ENCODE data around the gene MASP2.
"Not testable (repeated sequence)": the region's sequence is repeated elsewhere in the genome, so short reads cannot be mapped to it uniquely, and the experiment has no call there.

The MASP2 gene

DNA sequence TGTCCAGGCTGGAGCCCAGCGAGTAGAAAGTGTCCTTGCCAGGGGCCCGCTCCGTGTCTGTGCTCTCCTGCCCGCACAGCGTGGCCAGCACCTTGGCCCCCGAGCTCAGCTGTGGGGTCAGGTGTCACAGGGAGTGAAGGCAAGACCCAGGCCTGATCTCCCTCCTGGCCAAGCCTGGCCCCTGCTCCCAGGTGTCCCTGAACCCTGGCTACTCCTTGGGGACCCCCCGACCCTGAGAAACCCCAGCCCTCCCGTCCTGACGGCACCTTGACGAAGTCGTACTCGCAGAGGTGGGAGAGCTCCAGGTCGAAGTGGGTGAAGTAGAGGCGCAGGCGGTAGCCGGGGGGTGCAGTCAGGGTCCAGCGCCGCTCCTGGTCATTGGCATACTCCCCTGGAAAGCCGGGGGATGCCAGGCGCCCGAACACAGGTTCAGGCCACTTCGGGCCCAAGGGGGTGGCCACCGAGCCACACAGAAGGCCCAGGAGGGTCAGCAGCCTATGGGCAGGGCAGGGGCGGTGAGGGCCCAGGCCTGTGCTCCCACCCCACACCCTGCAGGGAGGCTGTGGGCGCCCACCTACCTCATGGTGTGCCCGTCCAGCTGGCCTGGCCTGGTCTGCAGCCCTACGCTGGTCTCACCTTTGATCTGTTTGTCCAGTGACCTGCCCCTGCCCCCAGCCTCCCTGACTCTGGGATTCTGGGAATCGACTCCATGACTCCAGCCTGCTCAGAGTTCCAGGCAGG lies at the start of gene MASP2:
Gene MASP2, minus strand, starts transcription at position 615 of the 741 bp plus-strand sequence. Its CDS starts 32 bp downstream, at position 583.
- no peak for DNase-seq (ENCODE audit: low read depth)

GRCh38 chr1:11083784-11084183 lies 36.7 kb upstream of the MASP2 start:
- DNase-seq (ENCODE audit: low read depth): not testable (repeated sequence)

- no peak for DNase-seq (ENCODE audit: low read depth)
These were observed 33.9 kb upstream of the MASP2 start for GRCh38 chr1:11080931-11081330.

GRCh38 chr1:11078631-11079030 lies 31.6 kb upstream of the MASP2 start:
- peak; percentile 95 for DNase-seq (ENCODE audit: low read depth)

- DNase-seq (ENCODE audit: low read depth): not testable (repeated sequence)
These were observed 26.4 kb upstream of the MASP2 start for GRCh38 chr1:11073398-11073797.

DNA sequence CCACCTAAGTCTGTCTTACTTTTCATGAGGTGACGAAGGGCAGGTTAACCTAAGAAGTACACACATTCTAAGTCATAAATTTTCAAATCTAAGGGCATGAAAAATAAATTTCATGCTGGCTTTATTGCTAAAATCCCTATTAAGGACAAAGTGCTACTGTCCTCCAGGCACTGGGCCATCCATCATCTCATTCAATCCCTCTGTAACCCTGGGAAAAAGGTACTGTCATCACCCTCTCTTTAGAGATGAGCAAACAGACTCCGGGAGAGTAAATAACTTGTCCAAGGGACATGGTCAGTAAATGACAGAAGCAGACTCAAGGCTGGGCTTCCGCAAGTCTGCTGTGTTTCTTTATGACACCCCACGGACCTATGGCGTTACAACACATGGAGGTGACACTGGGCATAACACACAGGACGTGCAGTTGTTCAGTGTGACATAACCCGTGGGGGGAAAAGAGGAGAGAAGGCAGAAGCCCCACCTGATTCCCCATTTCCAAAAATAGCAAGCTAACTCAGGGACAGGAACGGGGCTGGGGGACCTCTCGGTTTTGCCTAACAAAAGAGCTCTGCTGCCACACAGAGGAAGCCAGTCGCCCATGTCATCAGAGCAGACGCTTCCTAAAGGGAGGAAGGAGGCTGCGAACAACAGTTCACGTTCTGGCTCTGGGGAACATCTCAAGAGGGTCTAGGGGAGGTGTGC lies 25.3 kb upstream of the MASP2 start:
- no peak for DNase-seq (ENCODE audit: low read depth)

DNA sequence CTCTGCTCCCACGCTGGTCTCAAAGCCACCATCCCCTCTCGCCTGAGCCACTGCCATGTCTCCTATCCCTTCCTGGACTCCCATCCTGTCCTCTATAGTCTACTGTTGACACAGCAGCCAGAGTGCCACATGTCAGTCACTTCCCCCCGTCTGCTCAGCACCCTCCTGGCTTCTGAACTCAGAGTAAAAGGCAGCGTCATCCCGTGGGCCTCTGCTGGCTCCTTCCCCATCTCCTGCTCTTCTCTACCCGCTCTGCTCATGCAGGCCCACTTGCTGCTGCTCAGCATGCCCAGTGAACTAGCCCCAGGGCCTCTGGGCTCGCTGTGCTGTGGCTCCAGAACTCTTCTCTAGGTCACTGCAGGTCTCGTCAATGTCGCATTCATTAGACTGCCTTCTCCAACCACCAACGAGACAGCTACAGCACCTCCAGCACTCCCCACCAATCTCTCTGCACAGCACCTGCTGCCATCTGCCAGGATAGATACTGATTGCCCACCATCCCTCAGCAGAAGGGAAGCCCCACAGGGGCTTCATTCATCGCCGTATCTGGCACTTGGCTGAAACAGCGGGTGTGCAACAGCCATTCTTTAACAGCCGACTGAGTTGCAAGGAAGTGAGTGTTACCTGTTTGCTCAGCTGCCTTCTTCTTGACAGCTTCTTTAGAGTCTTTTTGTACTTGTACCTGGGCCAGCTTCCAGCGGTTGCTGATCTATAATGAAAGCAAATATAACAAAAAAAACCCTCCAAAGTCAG lies 24.6 kb upstream of the MASP2 start:
- no peak for DNase-seq (ENCODE audit: low read depth)

DNA sequence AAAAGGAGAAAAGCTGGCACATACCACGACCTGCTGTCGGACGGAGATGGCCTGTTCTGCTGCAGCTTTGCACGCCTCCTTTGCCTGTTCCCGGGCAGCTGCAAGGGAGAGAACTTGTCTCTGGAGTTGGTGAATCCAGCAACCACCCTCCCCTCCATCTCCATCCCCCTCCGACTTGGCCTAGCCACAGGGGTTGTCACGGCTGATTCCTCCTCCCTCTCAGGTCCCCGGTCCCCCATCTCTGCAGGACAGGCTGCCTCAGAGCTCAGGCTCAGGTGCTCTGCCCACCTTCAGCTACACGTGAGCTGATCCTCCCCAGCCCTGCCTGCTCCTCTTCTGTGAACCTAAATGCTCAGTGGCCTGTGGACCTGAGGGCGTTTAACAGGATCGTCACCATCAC lies 23.8 kb upstream of the MASP2 start:
- no peak for DNase-seq (ENCODE audit: low read depth)

DNA sequence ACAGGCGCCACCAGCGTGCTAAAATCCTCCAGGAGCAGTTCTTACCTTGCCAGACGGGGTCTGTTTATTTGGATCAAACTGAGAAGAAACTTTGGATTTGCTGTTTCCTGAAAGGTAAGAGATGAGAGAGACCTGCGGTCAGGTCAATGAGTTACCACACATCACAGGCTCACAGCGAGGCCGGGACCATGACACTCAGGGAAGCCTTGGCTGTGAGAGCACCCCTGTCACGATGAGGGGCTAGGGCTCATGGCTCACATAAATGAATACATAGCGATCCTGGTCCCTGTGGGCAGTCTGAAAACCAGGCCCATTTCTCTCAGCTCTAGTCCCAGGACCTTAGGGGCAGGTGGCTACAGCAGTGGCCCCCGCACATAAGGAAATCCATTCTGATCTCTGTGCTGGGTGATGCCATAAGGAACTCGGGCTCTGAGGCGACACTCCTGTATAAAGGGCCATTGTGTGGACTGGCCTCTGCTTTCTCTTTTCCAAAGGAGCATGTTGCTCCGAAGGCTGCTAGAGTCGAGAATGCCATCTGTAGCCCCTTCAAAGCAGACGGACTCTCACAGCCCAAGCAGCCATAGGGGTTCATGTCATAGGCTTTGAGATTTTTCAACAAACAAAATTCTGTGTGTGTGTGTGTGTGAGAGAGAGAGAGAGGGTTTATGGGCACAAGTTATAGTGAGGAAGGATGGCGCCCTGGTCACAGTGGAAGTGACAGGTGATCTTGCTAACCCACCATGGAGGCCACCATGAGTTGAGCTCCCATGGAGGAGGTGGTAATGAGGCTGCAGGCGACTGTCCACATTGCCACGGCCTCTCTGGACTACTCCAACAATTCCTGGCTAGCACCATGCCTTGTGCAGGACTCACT lies 21.8 kb upstream of the MASP2 start:
- DNase-seq (ENCODE audit: low read depth): no peak

- DNase-seq (ENCODE audit: low read depth): no peak
These were observed 20.9 kb upstream of the MASP2 start for GRCh38 chr1:11067716-11068599.

- DNase-seq (ENCODE audit: low read depth): no peak
These were observed 18.8 kb upstream of the MASP2 start for GRCh38 chr1:11065796-11066195.

GRCh38 chr1:11064942-11065341 lies 17.9 kb upstream of the MASP2 start:
- DNase-seq (ENCODE audit: low read depth): no peak

GRCh38 chr1:11063937-11064537 lies 17.0 kb upstream of the MASP2 start:
- DNase-seq (ENCODE audit: low read depth): not testable (repeated sequence)

GRCh38 chr1:11062965-11063401 lies 15.9 kb upstream of the MASP2 start:
- DNase-seq (ENCODE audit: low read depth): peak; percentile 93

DNA sequence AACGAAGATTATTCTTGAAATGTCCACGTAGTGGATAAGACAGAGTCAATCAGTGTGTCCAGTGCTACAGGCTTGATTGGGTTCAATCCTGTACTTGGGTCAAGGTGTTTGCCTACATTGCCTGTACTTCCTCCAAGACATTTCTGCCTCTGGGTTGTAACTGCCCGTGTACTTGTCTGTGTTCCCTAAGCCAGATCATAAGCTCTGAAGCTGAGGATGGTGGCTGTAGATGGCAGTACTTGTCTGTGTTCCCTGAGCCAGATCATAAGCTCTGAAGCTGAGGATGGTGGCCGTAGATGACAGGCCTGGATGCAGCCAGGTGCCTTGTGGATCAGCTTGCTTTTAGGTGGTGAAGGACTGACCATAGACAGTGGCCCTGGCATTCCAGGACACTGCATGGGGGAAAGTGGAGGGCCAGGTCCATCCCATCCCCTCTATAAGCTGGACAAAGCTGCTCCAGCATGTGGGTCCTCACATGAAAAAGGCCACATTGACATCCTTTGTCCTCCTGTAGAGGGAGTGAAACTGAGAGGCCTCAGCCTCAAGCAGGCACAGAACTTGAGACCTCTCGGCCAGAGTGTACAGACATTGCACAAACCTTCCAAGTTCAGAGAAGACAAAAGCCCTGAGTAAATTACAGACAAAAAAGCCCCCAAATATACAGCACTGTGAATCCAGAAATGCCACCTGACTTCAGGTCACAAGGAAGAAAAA lies 14.8 kb upstream of the MASP2 start:
- no peak for DNase-seq (ENCODE audit: low read depth)

- DNase-seq (ENCODE audit: low read depth): peak; percentile 32
These were observed 13.2 kb upstream of the MASP2 start, which contains the start of gene SRM for GRCh38 chr1:11059968-11060830. SRM (minus strand) TSS chr1:11060018; CDS start chr1:11059943, 75 bp downstream.

DNA sequence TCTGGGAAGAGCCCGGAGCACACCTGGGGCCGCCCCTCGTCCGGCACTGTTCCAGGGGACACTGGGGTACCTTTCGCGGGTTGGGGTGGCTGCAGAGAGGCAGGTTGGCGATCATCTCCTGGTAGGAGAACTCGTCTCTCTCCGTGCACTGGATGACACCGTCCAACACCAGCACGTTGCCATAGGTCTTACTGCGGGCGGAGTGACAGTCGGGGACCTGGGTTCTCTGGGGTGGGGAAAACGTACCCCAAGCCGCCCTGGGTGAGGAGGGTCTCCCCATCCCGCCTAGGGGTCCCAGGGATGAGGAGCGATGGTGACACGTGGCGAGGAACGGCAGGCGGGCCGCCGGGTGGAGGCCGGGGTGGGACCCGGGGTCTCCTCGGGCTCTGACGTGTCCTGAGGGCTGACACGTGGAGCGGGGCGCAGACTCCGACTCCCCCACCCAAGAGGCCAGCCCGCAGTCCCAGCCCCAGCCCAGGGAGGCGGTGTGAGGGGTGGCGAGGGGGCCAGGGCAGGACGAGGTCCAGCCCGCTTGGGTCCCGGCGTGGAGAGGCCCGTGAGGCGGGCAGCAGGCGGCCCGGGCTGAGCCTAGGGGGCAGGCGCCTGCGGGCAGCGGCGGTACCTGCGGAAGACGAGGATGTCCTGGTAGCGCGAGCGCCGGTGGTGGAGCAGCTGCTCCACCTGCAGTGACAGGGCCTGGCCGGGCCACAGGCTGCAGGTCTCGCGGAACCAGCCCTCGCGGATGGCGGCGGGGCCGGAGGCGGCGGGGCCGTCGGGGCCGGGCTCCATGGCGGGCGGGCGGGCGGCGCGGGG lies 12.3 kb upstream of the MASP2 start:
- no peak for DNase-seq (ENCODE audit: low read depth)

Measured in GM04503 (cell line).